Endodermal cell (in vitro differentiated cells): ENCODE results near the gene ALKBH8. TPM values are rescaled to one million over a fixed set of nuclear protein-coding genes. Genes with fewer than 3 reads are reported as not detected.

ENCODE experiments used
- DNase-seq: peaks from one replicate; pipeline ENCODE4 v3.0.0-alpha.2; 2017
- H3K27ac ChIP-seq: 2 replicates; pipeline ENCODE4 v1.5.1; 2013; ENCODE audit warnings: mild to moderate bottlenecking, low read depth, low read length, moderate library complexity
- H3K27me3 ChIP-seq: 2 replicates; pipeline ENCODE4 v1.6.1; 2013; ENCODE audit warnings: mild to moderate bottlenecking, low read length, moderate library complexity; ENCODE audit not compliant: insufficient read depth, control insufficient read depth, poor library complexity, severe bottlenecking
- H3K36me3 ChIP-seq: 2 replicates; pipeline ENCODE4 v1.7.0; 2013; ENCODE audit warnings: mild to moderate bottlenecking, low read length, moderate library complexity; ENCODE audit not compliant: control insufficient read depth, insufficient read depth
- H3K4me1 ChIP-seq: one replicate; pipeline ENCODE4 v1.7.0; 2013; ENCODE audit warnings: low read length; ENCODE audit not compliant: control insufficient read depth, insufficient read depth
- H3K4me3 ChIP-seq: 2 replicates; pipeline ENCODE4 v1.5.1; 2013; ENCODE audit warnings: mild to moderate bottlenecking, low read length, moderate library complexity
- H3K9ac ChIP-seq: 2 replicates; pipeline ENCODE4 v1.6.1; 2013; ENCODE audit warnings: mild to moderate bottlenecking, low read length, moderate library complexity; ENCODE audit not compliant: poor library complexity, severe bottlenecking; ENCODE audit errors: extremely low read depth
- H3K9me3 ChIP-seq: 2 replicates; pipeline ENCODE4 v1.6.1; 2013; ENCODE audit warnings: mild to moderate bottlenecking, low read length, moderate library complexity; ENCODE audit not compliant: control insufficient read depth
- H3K27ac Mint-ChIP-seq: 2 replicates; pipeline ENCODE4 v1.8.0; 2020; ENCODE audit warnings: mixed read lengths
- H3K27me3 Mint-ChIP-seq: 2 replicates; pipeline ENCODE4 v1.8.0; 2021; ENCODE audit warnings: mild to moderate bottlenecking, mixed read lengths; ENCODE audit not compliant: insufficient read depth
- H3K36me3 Mint-ChIP-seq: 2 replicates; pipeline ENCODE4 v1.8.0; 2020; ENCODE audit warnings: low read depth, mixed read lengths
- H3K4me1 Mint-ChIP-seq: 2 replicates; pipeline ENCODE4 v1.8.0; 2020; ENCODE audit warnings: mixed read lengths
- H3K4me3 Mint-ChIP-seq: 2 replicates; pipeline ENCODE4 v1.8.0; 2020; ENCODE audit warnings: mild to moderate bottlenecking, moderate library complexity, mixed read lengths
- H3K9me3 Mint-ChIP-seq: 2 replicates; pipeline ENCODE4 v1.8.0; 2020; ENCODE audit warnings: mild to moderate bottlenecking, mixed read lengths
- WGBS, 2 experiments: methylation state at CpG; one replicate each; pipeline versions ENCODE4 v1.1.5 to v1.1.7; 2013; ENCODE audit warnings: missing lambda C conversion rate in 2 of 2, mixed read lengths in 1 of 2; ENCODE audit not compliant: insufficient coverage in 1 of 2, insufficient read length in 1 of 2; 5-methylcytosine and 5-hydroxymethylcytosine counted together
- total RNA-seq, 2 donors: library from RNA; stranded (reverse); fragmentation: NEBNext Ultra II Directional in 1 of 2; extraction: Animal tissue kit (Norgen Biotek cat#: 25700) in 1 of 2; gene quantifications; 2 replicates in 1 of 2; 3 replicates in 1 of 2; pipeline ENCODE4 v1.2.1, GENCODE V29; 2021
- TF ChIP-seq, protein P1 (sequence below): fragments of 200-600 bp; sonication (generic); conservative IDR thresholded peaks from 2 replicates; pipeline ENCODE4 v1.5.0; 2021; ENCODE audit warnings: antibody characterized with exemption, mild to moderate bottlenecking

ALKBH8 gene
- total RNA-seq, 2 donors from 2014 or later, result 7.6 to 9.3 TPM

DNA sequence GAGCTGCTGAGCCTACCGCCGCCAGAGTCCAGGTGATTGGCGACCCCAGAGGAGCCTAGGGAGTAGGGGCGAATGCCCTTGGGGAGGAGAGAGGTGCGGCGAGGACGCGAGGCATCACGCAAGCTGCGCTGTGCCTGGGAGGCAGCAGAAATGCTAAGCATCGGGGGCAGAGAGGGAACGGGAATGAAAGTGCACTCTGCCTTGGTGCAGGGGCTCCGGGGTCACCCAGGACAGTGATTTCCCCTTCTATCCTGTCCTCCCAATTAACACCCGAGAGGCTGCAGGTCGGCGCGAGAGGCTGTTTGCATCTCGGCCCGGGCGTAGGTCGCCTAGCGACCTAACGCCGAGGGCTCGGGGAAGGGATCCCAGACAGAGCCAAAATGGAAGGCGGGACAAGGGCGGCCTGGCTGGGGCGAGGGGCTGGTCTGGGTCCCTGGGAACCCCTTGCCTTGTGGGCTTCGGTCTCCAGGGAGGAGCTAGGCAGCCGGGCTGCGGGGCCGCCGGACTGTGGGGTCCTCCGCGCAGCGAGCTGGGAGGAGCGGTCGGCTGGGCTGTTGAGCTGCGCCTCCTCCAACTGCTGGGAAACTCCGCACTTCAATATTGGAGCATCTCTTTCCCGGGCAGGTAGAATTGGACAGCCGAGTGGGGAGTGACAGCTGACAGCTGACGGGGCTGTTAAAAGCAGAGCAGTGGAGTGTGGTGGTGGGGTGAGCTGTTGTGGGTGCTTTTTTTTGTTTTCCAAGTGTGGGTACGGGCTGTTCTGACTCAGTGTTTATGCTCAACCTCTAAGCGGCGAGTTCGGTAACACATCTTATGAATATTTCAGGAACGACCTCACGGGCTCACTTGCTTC is 26.1 kb upstream of the ALKBH8 start:
- TF ChIP-seq, protein P1, sequence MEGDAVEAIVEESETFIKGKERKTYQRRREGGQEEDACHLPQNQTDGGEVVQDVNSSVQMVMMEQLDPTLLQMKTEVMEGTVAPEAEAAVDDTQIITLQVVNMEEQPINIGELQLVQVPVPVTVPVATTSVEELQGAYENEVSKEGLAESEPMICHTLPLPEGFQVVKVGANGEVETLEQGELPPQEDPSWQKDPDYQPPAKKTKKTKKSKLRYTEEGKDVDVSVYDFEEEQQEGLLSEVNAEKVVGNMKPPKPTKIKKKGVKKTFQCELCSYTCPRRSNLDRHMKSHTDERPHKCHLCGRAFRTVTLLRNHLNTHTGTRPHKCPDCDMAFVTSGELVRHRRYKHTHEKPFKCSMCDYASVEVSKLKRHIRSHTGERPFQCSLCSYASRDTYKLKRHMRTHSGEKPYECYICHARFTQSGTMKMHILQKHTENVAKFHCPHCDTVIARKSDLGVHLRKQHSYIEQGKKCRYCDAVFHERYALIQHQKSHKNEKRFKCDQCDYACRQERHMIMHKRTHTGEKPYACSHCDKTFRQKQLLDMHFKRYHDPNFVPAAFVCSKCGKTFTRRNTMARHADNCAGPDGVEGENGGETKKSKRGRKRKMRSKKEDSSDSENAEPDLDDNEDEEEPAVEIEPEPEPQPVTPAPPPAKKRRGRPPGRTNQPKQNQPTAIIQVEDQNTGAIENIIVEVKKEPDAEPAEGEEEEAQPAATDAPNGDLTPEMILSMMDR, result no peak
- H3K4me3 Mint-ChIP-seq, result peak overlapping the region; percentile 63
- no peak overlapping the region for H3K27ac ChIP-seq
- DNase-seq, result peak; percentile 79
- H3K36me3 ChIP-seq, result no peaks in the 10 kb centered on the region
- peaks cover 95% of the 10 kb centered on the region for H3K27me3 Mint-ChIP-seq
- no peak overlapping the region for H3K27ac Mint-ChIP-seq
- peak overlapping the region; percentile 87 for H3K4me3 ChIP-seq
- H3K9me3 Mint-ChIP-seq, result no peaks in the 10 kb centered on the region
- H3K9me3 ChIP-seq, result no peaks in the 10 kb centered on the region
- 1 to 2% methylated on average over 22 to 49 of the region's 49 CpGs for WGBS, 2 experiments
- H3K36me3 Mint-ChIP-seq, result no peaks in the 10 kb centered on the region
- H3K27me3 ChIP-seq, result peaks cover 98% of the 10 kb centered on the region
- H3K9ac ChIP-seq, result peak overlapping the region; percentile 14
- no peaks in the 10 kb centered on the region for H3K4me1 ChIP-seq
- H3K4me1 Mint-ChIP-seq, result peaks cover 19% of the 10 kb centered on the region

DNA sequence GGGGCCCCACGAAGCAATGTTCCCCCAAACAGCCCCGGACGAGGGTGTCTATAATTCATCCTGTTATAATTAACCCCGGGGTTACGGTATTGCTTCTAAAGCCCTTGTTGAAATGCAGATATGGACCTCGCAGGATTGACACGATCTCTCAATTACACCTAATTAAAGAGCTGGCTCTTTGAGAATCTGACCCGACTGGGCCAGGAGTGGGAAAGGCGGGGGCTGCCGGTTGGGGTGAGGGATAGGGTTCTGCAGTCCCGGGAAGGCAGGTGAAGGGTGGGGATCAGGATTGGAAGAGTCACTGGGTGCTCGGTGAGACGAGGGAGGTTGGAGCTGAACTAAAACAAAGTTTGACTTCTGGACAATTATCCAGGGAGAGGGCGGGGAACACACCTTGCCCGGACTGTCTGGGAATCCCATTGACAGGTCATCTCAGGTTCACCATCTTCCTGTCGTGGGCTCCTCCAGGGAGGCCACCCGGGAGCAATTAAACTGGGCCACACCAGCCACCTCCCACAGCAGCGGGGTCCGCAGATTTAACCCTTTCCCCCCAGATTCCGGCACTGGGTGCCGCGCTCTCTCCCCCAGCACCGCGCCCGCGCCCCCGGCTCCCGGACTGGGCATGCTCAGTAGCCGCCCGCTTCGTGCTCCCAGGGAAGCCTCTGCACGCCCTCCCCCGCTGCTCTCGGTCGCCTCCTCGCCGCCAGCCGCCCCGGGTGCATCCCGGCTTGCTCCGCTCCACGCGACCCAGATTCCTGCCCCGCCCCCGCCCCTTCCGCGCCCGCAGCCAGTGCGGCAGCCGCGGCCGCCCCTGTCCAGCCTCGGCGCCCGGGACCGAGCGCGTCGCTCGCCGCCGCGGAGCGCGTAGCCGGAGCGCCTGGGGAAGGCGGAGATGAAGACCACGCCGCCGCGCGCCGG is 25.2 kb upstream of the ALKBH8 start, which contains the start of gene ELMOD1:
TSS of gene ELMOD1 (plus strand) at position 688 of the 918 bp plus-strand sequence. CDS start 27,043 bp downstream, outside the sequence.
- H3K4me1 ChIP-seq, result no peaks in the 10 kb centered on the region
- peak within 1 kb of the TSS; percentile 14 for H3K9ac ChIP-seq
- peak within 1 kb of the TSS; percentile 87 for H3K4me3 ChIP-seq
- DNase-seq, result peak; percentile 85
- Mint-ChIP-seq H3K27me3 (peaks cover 97% of the 10 kb centered on the region), H3K4me1 (peaks cover 19% of the 10 kb centered on the region), H3K27ac (no peak within 1 kb of the TSS), H3K9me3 (no peaks in the 10 kb centered on the region), H3K36me3 (no peaks in the 10 kb centered on the region), H3K4me3 (peak within 1 kb of the TSS; percentile 63)
- no peak within 1 kb of the TSS for H3K27ac ChIP-seq
- no peaks in the 10 kb centered on the region for H3K9me3 ChIP-seq
- WGBS, 2 experiments, result 0 to 1% methylated on average over 24 to 74 of the region's 74 CpGs
- H3K27me3 ChIP-seq, result peaks cover 94% of the 10 kb centered on the region
- TF ChIP-seq, protein P1, result no peak
- H3K36me3 ChIP-seq, result no peaks in the 10 kb centered on the region

DNA sequence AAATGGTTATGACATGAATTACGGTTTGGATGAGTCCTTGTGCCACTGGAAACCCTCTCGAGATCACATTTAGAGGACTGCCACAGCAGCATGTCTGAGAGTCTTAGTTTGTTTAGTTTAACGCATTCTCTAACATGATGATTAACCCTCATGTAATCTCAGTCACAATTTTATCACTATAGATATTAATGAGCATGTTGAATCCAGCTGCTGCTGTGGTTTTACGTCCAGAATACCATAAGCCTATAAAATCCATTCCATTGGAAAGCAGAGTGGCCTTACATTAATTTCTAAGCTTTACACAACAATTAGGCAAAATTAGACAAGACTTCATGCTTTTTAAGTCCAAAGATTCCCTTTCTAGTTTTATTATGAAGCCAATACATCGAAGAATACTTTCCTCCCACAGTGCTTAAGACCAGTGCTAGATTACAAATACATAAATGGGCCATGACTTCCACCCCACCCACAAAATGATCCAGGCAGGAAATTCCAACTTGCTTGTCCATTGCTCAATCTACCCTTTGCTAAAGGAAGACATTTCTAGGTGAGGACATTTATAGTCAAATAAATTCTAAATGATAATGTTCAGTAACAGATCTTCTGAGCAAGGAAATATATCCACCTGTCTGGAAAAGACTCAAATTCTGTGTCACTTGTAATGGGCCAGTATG is 21.9 kb upstream of the ALKBH8 start:
- Histone ChIP-seq H3K36me3 (no peaks in the 10 kb centered on the region), H3K27ac (no peak overlapping the region), H3K9ac (no peak overlapping the region), H3K4me1 (no peaks in the 10 kb centered on the region), H3K27me3 (peaks cover 61% of the 10 kb centered on the region), H3K4me3 (no peak overlapping the region), H3K9me3 (no peaks in the 10 kb centered on the region)
- no peaks in the 10 kb centered on the region for H3K36me3 Mint-ChIP-seq
- no peak for DNase-seq
- 92 to 93% methylated on average over 3 to 5 of the region's 5 CpGs for WGBS, 2 experiments
- peaks cover 15% of the 10 kb centered on the region for H3K4me1 Mint-ChIP-seq
- peaks cover 70% of the 10 kb centered on the region for H3K27me3 Mint-ChIP-seq
- H3K9me3 Mint-ChIP-seq, result no peaks in the 10 kb centered on the region
- TF ChIP-seq, protein P1, result no peak
- H3K4me3 Mint-ChIP-seq, result no peak overlapping the region
- no peak overlapping the region for H3K27ac Mint-ChIP-seq
